Frontal cortex (tissue), 4 donors: ENCODE measurements around the gene DCLRE1C. TPM values are rescaled to one million over a fixed set of nuclear protein-coding genes. Genes with fewer than 3 reads are reported as not detected.
"Not testable (repeated sequence)": the region's sequence is repeated elsewhere in the genome, so short reads cannot be mapped to it uniquely, and the experiment has no call there.

Experiments
- DNase-seq, 2 donors: peaks; one replicate each; pipeline ENCODE4 v3.0.0; 2012; ENCODE audit warnings: low spot score in 2 of 2
- FAIRE-seq: peaks from 2 replicates; lab custom pipeline; 2012; peaks lifted over from hg19 to GRCh38; lab: Jason Lieb, UNC
- total RNA-seq: library from RNA; depleted of rRNA; stranded (reverse); fragments of >200 nt; gene quantifications from one replicate; pipeline ENCODE4 v1.2.3, GENCODE V29; 2014
- donor health status: control.
- donor health status: control.
- donor health status: control.

DCLRE1C gene
- total RNA-seq, 1 donor from 2014 or later, result 8.2 TPM

GRCh38 chr10:14949291-14949690, 4.6 kb downstream of the DCLRE1C start:
- no peak for FAIRE-seq
- DNase-seq, result no peak

- no peak for DNase-seq
- FAIRE-seq, result no peak
These were observed 6.6 kb downstream of the DCLRE1C start for GRCh38 chr10:14947268-14947667.

- FAIRE-seq, result no peak
- no peak for DNase-seq
These were observed 8.8 kb downstream of the DCLRE1C start for GRCh38 chr10:14945108-14945507.

- not testable (repeated sequence) for DNase-seq, FAIRE-seq
These were observed 11.0 kb downstream of the DCLRE1C start for GRCh38 chr10:14942950-14943338.

- FAIRE-seq, DNase-seq: not testable (repeated sequence)
These were observed 11.5 kb downstream of the DCLRE1C start for GRCh38 chr10:14942147-14942949.

- DNase-seq, FAIRE-seq: not testable (repeated sequence)
These were observed 14.9 kb downstream of the DCLRE1C start for GRCh38 chr10:14938971-14939370.

GRCh38 chr10:14936584-14936983, 17.3 kb downstream of the DCLRE1C start:
- DNase-seq (no peak), FAIRE-seq (no peak)

GRCh38 chr10:14930610-14931009, 23.3 kb downstream of the DCLRE1C start:
- FAIRE-seq (no peak), DNase-seq (no peak)

- FAIRE-seq, result no peak
- DNase-seq, result no peak
These were observed 27.0 kb downstream of the DCLRE1C start for GRCh38 chr10:14926722-14927416.

- no peak for DNase-seq
- no peak for FAIRE-seq
These were observed 27.8 kb downstream of the DCLRE1C start for GRCh38 chr10:14926061-14926470.

GRCh38 chr10:14925268-14925667, 28.6 kb downstream of the DCLRE1C start:
- DNase-seq, result no peak
- FAIRE-seq, result no peak

- DNase-seq, result no peak
- FAIRE-seq, result no peak
These were observed 29.9 kb downstream of the DCLRE1C start for GRCh38 chr10:14924013-14924412.

GRCh38 chr10:14918964-14919363, 34.9 kb downstream of the DCLRE1C start:
- FAIRE-seq (no peak), DNase-seq (no peak)

GRCh38 chr10:14917827-14918226, 36.1 kb downstream of the DCLRE1C start:
- DNase-seq, result no peak
- FAIRE-seq, result no peak

- DNase-seq (no peak), FAIRE-seq (no peak)
These were observed 37.3 kb downstream of the DCLRE1C start for GRCh38 chr10:14916600-14916999.

GRCh38 chr10:14911801-14912200, 42.1 kb downstream of the DCLRE1C start:
- FAIRE-seq, result no peak
- no peak for DNase-seq

GRCh38 chr10:14910953-14911352, 42.9 kb downstream of the DCLRE1C start:
- FAIRE-seq (no peak), DNase-seq (no peak)

- no peak for DNase-seq
- no peak for FAIRE-seq
These were observed 44.8 kb downstream of the DCLRE1C start for GRCh38 chr10:14909101-14909500.

- FAIRE-seq, result not testable (repeated sequence)
These were observed 46.3 kb downstream of the DCLRE1C start for GRCh38 chr10:14907591-14907990.

GRCh38 chr10:14906765-14907164, 47.1 kb downstream of the DCLRE1C start:
- FAIRE-seq (no peak), DNase-seq (no peak)

More at GRCh38 chr10:14907591-14907990, 46.3 kb downstream of the DCLRE1C start:
- not testable (repeated sequence) for DNase-seq

GRCh38 chr10:14905890-14906289, 48.0 kb downstream of the DCLRE1C start:
- DNase-seq (no peak), FAIRE-seq (no peak)
